HCT116 (cell line): ENCODE data around the gene PXYLP1. TPM values are rescaled to one million over a fixed set of nuclear protein-coding genes. Genes with fewer than 3 reads are reported as not detected.

Experiments
- ATAC-seq: fragments of 200-7000 bp; cut with Tn5 transposase; 2 replicates; pipeline ENCODE4 v1.9.1; 2020; ENCODE audit warnings: mild to moderate bottlenecking, moderate library complexity
- BruUV-seq: library from RNA; stranded (reverse); fragments of 400-500 nt; replicated peaks from 2 replicates; lab custom pipeline; 2021; lab: Mats Ljungman, UMichigan
- CTCF ChIA-PET: fragments of 300-600 bp; sonication (Branson Sonifier 250); formaldehyde crosslinking; loops from one replicate; lab custom pipeline; 2021; ENCODE audit warnings: antibody characterized with exemption; lab: Charles Lee
- POLR2A ChIA-PET: fragments of 300-600, 350-600 bp; sonication (Branson Sonifier 250); formaldehyde crosslinking; loops from one replicate; lab custom pipeline; 2021; ENCODE audit warnings: antibody characterized with exemption; lab: Charles Lee
- RAD21 ChIA-PET, 2 experiments: fragments of 300-600 bp; sonication (Branson Sonifier 250); formaldehyde crosslinking; loops; one replicate each; lab custom pipeline; 2023; ENCODE audit warnings: low total read pairs in 2 of 2; ENCODE audit not compliant: uncharacterized antibody in 2 of 2, unreplicated experiment in 2 of 2, low non-redundant PET in 1 of 2; lab: Charles Lee
- DNase-seq: peaks from one replicate; pipeline ENCODE4 v3.0.0-alpha.2; 2010; ENCODE audit warnings: low read depth, low spot score
- H2AFZ ChIP-seq: fragments of 200-600 bp; shearing (Covaris generic), sonication (generic); 2 replicates; pipeline ENCODE4 v1.6.1; 2017; ENCODE audit warnings: low read depth, mixed run types, mixed read lengths, antibody characterized with exemption, low read length; ENCODE audit not compliant: poor library complexity, severe bottlenecking
- H3K27ac ChIP-seq: 2 replicates; pipeline ENCODE4 v1.5.1; 2012; ENCODE audit warnings: low read depth, low read length
- H3K27me3 ChIP-seq: fragments of 200-600 bp; sonication (generic); 2 replicates; pipeline ENCODE4 v1.6.1; 2016; ENCODE audit warnings: mixed run types, low read length, mixed read lengths; ENCODE audit not compliant: insufficient read depth
- H3K36me3 ChIP-seq, 2 experiments: fragments of 200-500 bp in 1 of 2; fragments of 200-600 bp in 1 of 2; sonication (Bioruptor generic) in 1 of 2; sonication (generic) in 1 of 2; 2 replicates each; pipeline versions ENCODE4 v1.5.1 to v1.6.1; 2014 to 2016; ENCODE audit warnings: low read length in 2 of 2, inconsistent platforms in 1 of 2, mixed read lengths in 1 of 2, mixed run types in 1 of 2; ENCODE audit not compliant: insufficient read depth in 2 of 2, control insufficient read depth in 1 of 2
- H3K4me1 ChIP-seq, 2 experiments: fragments of 200-600 bp in 1 of 2; sonication (generic) in 1 of 2; 2 replicates each; pipeline versions ENCODE4 v1.5.1 to v1.6.1; 2012 to 2017; ENCODE audit warnings: low read length in 2 of 2, inconsistent platforms in 1 of 2, mild to moderate bottlenecking in 1 of 2, mixed read lengths in 1 of 2, mixed run types in 1 of 2, moderate library complexity in 1 of 2; ENCODE audit not compliant: insufficient read depth in 2 of 2, control insufficient read depth in 1 of 2
- H3K4me2 ChIP-seq: fragments of 200-600 bp; sonication (generic); 2 replicates; pipeline ENCODE4 v1.6.1; 2017; ENCODE audit warnings: mixed run types, low read length, mixed read lengths
- H3K4me3 ChIP-seq, 2 experiments: fragments of 200-600 bp in 1 of 2; sonication (generic) in 1 of 2; replicated peaks in 1 of 2; 2 replicates each; pipeline ENCODE4 v1.5.1; 2011 to 2016; ENCODE audit warnings: low read length in 2 of 2, control low read depth in 1 of 2, low read depth in 1 of 2, mild to moderate bottlenecking in 1 of 2, mixed read lengths in 1 of 2, mixed run types in 1 of 2
- H3K79me2 ChIP-seq: fragments of 200-600 bp; sonication (generic); 2 replicates; pipeline ENCODE4 v1.6.1; 2017; ENCODE audit warnings: mild to moderate bottlenecking, mixed run types, low read length, moderate library complexity, mixed read lengths; ENCODE audit not compliant: insufficient read depth
- H3K9ac ChIP-seq: fragments of 200-600 bp; sonication (generic); 2 replicates; pipeline ENCODE4 v1.6.1; 2016; ENCODE audit warnings: low read length, mixed read lengths
- H3K9me2 ChIP-seq: fragments of 200-600 bp; sonication (generic), shearing (Covaris generic); 2 replicates; pipeline ENCODE4 v1.6.1; 2017; ENCODE audit warnings: mixed run types, mild to moderate bottlenecking, moderate library complexity; ENCODE audit not compliant: insufficient read depth
- H3K9me3 ChIP-seq, 2 experiments: fragments of 200-500 bp in 1 of 2; fragments of 200-600 bp in 1 of 2; sonication (Bioruptor generic) in 1 of 2; sonication (generic) in 1 of 2; 2 replicates each; pipeline ENCODE4 v1.6.1; 2014 to 2017; ENCODE audit warnings: low read length in 2 of 2, mixed read lengths in 2 of 2, inconsistent platforms in 1 of 2, low read depth in 1 of 2, mild to moderate bottlenecking in 1 of 2, mixed run types in 1 of 2, moderate library complexity in 1 of 2; ENCODE audit not compliant: control insufficient read depth in 1 of 2, insufficient read depth in 1 of 2
- H4K20me1 ChIP-seq: fragments of 200-600 bp; sonication (generic), shearing (Covaris generic); 2 replicates; pipeline ENCODE4 v1.6.1; 2017; ENCODE audit warnings: mixed run types, mild to moderate bottlenecking, moderate library complexity; ENCODE audit not compliant: insufficient read depth
- ATF3 ChIP-seq: IDR thresholded peaks from 2 replicates; pipeline ENCODE4 v1.6.1; 2012
- CBX3 ChIP-seq: IDR thresholded peaks from 2 replicates; pipeline ENCODE4 v1.6.1; 2012; ENCODE audit warnings: low read depth
- CTCF ChIP-seq, 3 experiments: fragments of 200-600 bp in 1 of 3; sonication (generic) in 1 of 3; IDR thresholded peaks in 2 of 3; conservative IDR thresholded peaks in 1 of 3; 2 replicates each; pipeline ENCODE4 v1.5.1; 2012 to 2017; ENCODE audit warnings: low read depth in 2 of 3, low read length in 2 of 3, antibody characterized with exemption in 1 of 3, borderline replicate concordance in 1 of 3, control low read depth in 1 of 3, mild to moderate bottlenecking in 1 of 3, mixed read lengths in 1 of 3, mixed run types in 1 of 3, moderate library complexity in 1 of 3; ENCODE audit not compliant: insufficient read depth in 1 of 3
- ELF1 ChIP-seq: IDR thresholded peaks from 2 replicates; pipeline ENCODE4 v1.6.1; 2012; ENCODE audit warnings: low read depth, borderline replicate concordance
- JUND ChIP-seq: IDR thresholded peaks from 2 replicates; pipeline ENCODE4 v1.6.1; 2012
- MAX ChIP-seq: IDR thresholded peaks from 2 replicates; pipeline ENCODE4 v1.6.1; 2012
- POLR2A ChIP-seq: IDR thresholded peaks from 2 replicates; pipeline ENCODE4 v1.7.0; 2011; ENCODE audit warnings: borderline replicate concordance; ENCODE audit not compliant: insufficient read depth, insufficient read length; ENCODE audit errors: extremely low read depth
- RAD21 ChIP-seq: IDR thresholded peaks from 2 replicates; pipeline ENCODE4 v1.6.1; 2012; ENCODE audit warnings: low read depth, mild to moderate bottlenecking
- REST ChIP-seq: IDR thresholded peaks from 2 replicates; pipeline ENCODE4 v1.6.1; 2012; ENCODE audit warnings: low read depth
- SRF ChIP-seq: IDR thresholded peaks from 2 replicates; pipeline ENCODE4 v1.6.1; 2012; ENCODE audit warnings: low read depth
- ZBTB33 ChIP-seq: IDR thresholded peaks from 2 replicates; pipeline ENCODE4 v1.6.1; 2011; ENCODE audit warnings: mild to moderate bottlenecking, low read length, moderate library complexity; ENCODE audit not compliant: insufficient replicate concordance; ENCODE audit errors: extremely low read depth
- ZFX ChIP-seq: fragments of 450-650 bp; IDR thresholded peaks from 2 replicates; pipeline ENCODE4 v1.6.1; 2017
- ZNF274 ChIP-seq: fragments of 200-500 bp; sonication (Bioruptor generic); IDR thresholded peaks from 2 replicates; pipeline ENCODE4 v1.6.1; 2014; ENCODE audit warnings: mild to moderate bottlenecking, low read depth, low read length, inconsistent platforms
- intact Hi-C: fragments of 100-400 bp; cut with micrococcal nuclease; formaldehyde crosslinking; loops from 2 replicates; pipeline ENCODE4 v1.10.0; 2022
- total RNA-seq: library from RNA; stranded (reverse); gene quantifications from one replicate; pipeline ENCODE4 v1.2.1, GENCODE V29; 2021; ENCODE audit not compliant: unreplicated experiment

PXYLP1 gene
- total RNA-seq, 1 experiment from 2014 or later = 15.3 TPM

- intact Hi-C loops = no loop called here
- POLR2A ChIA-PET = no interaction called here
- H2AFZ ChIP-seq = no peak overlapping the region
- no peaks in the 10 kb centered on the region for H4K20me1 ChIP-seq
- H3K79me2 ChIP-seq = no peaks in the 10 kb centered on the region
- TF ChIP-seq SRF = no peak
- TF ChIP-seq, all 23 proteins: peak for 0
- no peak overlapping the region for H3K4me2 ChIP-seq
- H3K9me2 ChIP-seq = no peaks in the 10 kb centered on the region
- no peaks in the 10 kb centered on the region for H3K9me3 ChIP-seq
- no TSS peak for BruUV-seq
- CTCF ChIA-PET = no interaction called here
- H3K36me3 ChIP-seq = no peaks in the 10 kb centered on the region
- no peak for DNase-seq
- H3K27me3 ChIP-seq = no peaks in the 10 kb centered on the region
- H3K4me1 ChIP-seq = peaks cover 7 to 11% of the 10 kb centered on the region in 2 experiments; a peak in 3 of 4 replicates
- H3K27ac ChIP-seq = no peak overlapping the region
- no peak overlapping the region for H3K4me3 ChIP-seq
- no peak for ATAC-seq
- RAD21 ChIA-PET = no interaction called here
- no peak overlapping the region for H3K9ac ChIP-seq
These were observed 3.9 kb upstream of the PXYLP1 start for GRCh38 chr3:141227752-141228151.

- ATAC-seq = no peak
- H3K79me2 ChIP-seq = no peaks in the 10 kb centered on the region; the same call in 1 of the 2 replicates
- TF ChIP-seq MAX = no peak
- TF ChIP-seq CBX3 = no peak
- no peak for TF ChIP-seq POLR2A
- no peak for TF ChIP-seq CTCF (IDR thresholded peaks at IDR 0.05 in 2 of 3, conservative IDR thresholded peaks at IDR 0.05 in 1 of 3; ENCODE audit: borderline replicate concordance in 1 of 3, insufficient read depth in 1 of 3, low read depth in 2 of 3, low read length in 2 of 3)
- TF ChIP-seq RAD21 = no peak
- TF ChIP-seq ATF3 = no peak
- TF ChIP-seq ZNF274 = no peak
- TF ChIP-seq SRF = no peak
- TF ChIP-seq ELF1 = no peak
- TF ChIP-seq ZFX = no peak
- TF ChIP-seq REST = no peak
- TF ChIP-seq JUND = no peak
- no peak for TF ChIP-seq ZBTB33
These were observed 3.2 kb upstream of the PXYLP1 start for GRCh38 chr3:141228395-141228794.

More at GRCh38 chr3:141228395-141228794, 3.2 kb upstream of the PXYLP1 start:
- DNase-seq = no peak
- Histone ChIP-seq H4K20me1 (no peaks in the 10 kb centered on the region), H3K27ac (no peak overlapping the region), H3K9me2 (no peaks in the 10 kb centered on the region), H3K36me3 (no peaks in the 10 kb centered on the region), H3K4me2 (no peak overlapping the region), H3K9me3 (no peaks in the 10 kb centered on the region), H3K4me1 (peaks cover 7 to 14% of the 10 kb centered on the region in 2 experiments; a peak in 3 of 4 replicates), H3K27me3 (no peaks in the 10 kb centered on the region), H3K9ac (no peak overlapping the region), H3K4me3 (no peak overlapping the region), H2AFZ (no peak overlapping the region)
- intact Hi-C loops = no loop called here
- RAD21 ChIA-PET = no interaction called here
- no TSS peak for BruUV-seq
- POLR2A ChIA-PET = no interaction called here
- CTCF ChIA-PET = no interaction called here
